NCI-H1105 (cell line): ENCODE results near the gene LBX1.

Experiments used
- DNase-seq: peaks from one replicate; lab custom pipeline; 2025; lab: John Stamatoyannopoulos, UW

Gene LBX1

GRCh38 chr10:101224910-101225823, 4.1 kb downstream of the LBX1 start:
- no peak for DNase-seq

GRCh38 chr10:101224060-101224909, 5.0 kb downstream of the LBX1 start:
- DNase-seq, result no peak

- no peak for DNase-seq
Measured at GRCh38 chr10:101223274-101224059, 5.8 kb downstream of the LBX1 start.

- DNase-seq, result no peak
Measured at GRCh38 chr10:101222683-101223273, 6.5 kb downstream of the LBX1 start.

GRCh38 chr10:101221963-101222531, 7.2 kb downstream of the LBX1 start:
- no peak for DNase-seq

- no peak for DNase-seq
Measured at GRCh38 chr10:101221549-101221948, 7.7 kb downstream of the LBX1 start.

GRCh38 chr10:101219946-101220451, 9.3 kb downstream of the LBX1 start:
- no peak for DNase-seq

- DNase-seq, result no peak
Measured at GRCh38 chr10:101219139-101219945, 9.9 kb downstream of the LBX1 start.

GRCh38 chr10:101218351-101219138, 10.7 kb downstream of the LBX1 start:
- DNase-seq, result no peak

- no peak for DNase-seq
Measured at GRCh38 chr10:101217450-101218281, 11.6 kb downstream of the LBX1 start.

- DNase-seq, result no peak
Measured at GRCh38 chr10:101217044-101217425, 12.2 kb downstream of the LBX1 start.

- DNase-seq, result peak; percentile 37
Measured at GRCh38 chr10:101216207-101217043, 12.8 kb downstream of the LBX1 start.

- DNase-seq, result no peak
Measured at GRCh38 chr10:101215397-101216206, 13.7 kb downstream of the LBX1 start.

- DNase-seq, result peak; percentile 76
Measured at GRCh38 chr10:101214446-101215396, 14.5 kb downstream of the LBX1 start.

GRCh38 chr10:101208543-101208942, 20.7 kb downstream of the LBX1 start:
- DNase-seq, result no peak

- no peak for DNase-seq
Measured at GRCh38 chr10:101207026-101207425, 22.2 kb downstream of the LBX1 start.
